Measurements from ENCODE around the gene C18orf32.
"Not testable (repeated sequence)": the region's sequence is repeated elsewhere in the genome, so short reads cannot be mapped to it uniquely, and the experiment has no call there.

C18orf32 gene

DNA sequence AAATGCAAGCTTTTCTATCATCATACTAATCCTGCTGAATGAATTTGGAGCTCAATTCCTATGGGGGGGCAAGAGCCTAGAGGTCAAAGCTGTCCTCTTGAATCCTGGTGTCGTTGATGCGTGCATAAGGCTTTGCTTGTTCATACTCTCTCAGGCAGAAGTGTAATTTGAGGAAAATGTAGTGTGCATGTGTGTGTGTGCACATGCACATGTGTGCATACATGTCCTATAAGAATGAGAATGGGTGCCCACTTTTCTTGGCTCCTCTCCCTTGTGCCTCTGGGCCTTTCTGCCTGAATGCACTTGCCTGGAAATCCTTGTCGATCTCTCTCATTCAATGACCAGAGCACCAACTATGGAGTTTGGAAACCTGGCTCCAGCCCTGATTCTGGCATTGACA, 28.5 kb upstream of the C18orf32 start:
- no peak overlapping the region for H3K4me3 ChIP-seq (replicated peaks in 1 of 2; ENCODE audit: low read depth in 2 of 2, low read length in 2 of 2)
- no peak for DNase-seq (ENCODE audit: low read depth in 2 of 2)
- TF ChIP-seq, protein P1, sequence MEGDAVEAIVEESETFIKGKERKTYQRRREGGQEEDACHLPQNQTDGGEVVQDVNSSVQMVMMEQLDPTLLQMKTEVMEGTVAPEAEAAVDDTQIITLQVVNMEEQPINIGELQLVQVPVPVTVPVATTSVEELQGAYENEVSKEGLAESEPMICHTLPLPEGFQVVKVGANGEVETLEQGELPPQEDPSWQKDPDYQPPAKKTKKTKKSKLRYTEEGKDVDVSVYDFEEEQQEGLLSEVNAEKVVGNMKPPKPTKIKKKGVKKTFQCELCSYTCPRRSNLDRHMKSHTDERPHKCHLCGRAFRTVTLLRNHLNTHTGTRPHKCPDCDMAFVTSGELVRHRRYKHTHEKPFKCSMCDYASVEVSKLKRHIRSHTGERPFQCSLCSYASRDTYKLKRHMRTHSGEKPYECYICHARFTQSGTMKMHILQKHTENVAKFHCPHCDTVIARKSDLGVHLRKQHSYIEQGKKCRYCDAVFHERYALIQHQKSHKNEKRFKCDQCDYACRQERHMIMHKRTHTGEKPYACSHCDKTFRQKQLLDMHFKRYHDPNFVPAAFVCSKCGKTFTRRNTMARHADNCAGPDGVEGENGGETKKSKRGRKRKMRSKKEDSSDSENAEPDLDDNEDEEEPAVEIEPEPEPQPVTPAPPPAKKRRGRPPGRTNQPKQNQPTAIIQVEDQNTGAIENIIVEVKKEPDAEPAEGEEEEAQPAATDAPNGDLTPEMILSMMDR (IDR thresholded peaks at IDR 0.05; ENCODE audit: low read depth, low read length), result no peak

DNA sequence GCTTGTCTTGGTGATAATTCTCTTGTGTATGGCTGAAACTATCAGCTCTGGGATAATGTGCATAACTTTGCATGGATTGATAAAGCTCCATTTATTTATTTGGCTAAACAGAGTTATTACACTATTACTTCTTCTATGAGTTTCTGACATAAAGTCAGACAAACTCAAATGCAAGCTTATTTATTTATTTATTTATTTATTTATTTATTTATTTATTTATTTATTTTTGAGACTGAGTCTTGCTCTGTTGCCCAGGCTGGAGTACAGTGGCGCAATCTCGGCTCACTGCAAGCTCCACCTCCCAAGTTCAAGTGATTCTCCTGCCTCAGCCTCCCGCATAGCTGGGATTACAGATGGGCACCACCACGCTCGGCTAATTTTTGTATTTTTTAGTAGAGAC, 28.0 kb upstream of the C18orf32 start:
- H3K4me3 ChIP-seq (replicated peaks in 1 of 2; ENCODE audit: low read depth in 2 of 2, low read length in 2 of 2); DNase-seq (ENCODE audit: low read depth in 2 of 2): not testable (repeated sequence)

DNA sequence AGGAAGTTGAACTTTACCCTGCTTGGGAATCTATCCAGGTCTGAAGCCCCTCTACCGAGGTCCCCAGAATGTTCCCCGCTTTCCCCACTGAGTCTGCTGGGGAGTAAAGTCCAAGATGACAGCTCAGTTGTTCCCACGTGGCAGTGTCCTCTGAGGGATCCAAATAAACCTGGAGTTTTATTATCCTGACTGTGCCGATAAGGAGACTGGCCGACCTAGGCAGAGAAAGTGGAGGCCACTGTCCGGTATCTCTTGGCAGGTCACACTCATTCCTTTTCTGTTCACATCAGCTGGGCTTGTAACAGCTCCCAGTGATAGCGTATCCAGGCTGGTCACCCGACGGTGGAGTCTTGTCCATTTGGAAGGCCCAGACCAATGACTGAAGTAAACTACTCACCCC, 27.5 kb upstream of the C18orf32 start:
- TF ChIP-seq, protein P1 (IDR thresholded peaks at IDR 0.05; ENCODE audit: low read depth, low read length), result no peak
- DNase-seq (ENCODE audit: low read depth in 2 of 2), result no peak
- no peak overlapping the region for H3K4me3 ChIP-seq (replicated peaks in 1 of 2; ENCODE audit: low read depth in 2 of 2, low read length in 2 of 2)

DNA sequence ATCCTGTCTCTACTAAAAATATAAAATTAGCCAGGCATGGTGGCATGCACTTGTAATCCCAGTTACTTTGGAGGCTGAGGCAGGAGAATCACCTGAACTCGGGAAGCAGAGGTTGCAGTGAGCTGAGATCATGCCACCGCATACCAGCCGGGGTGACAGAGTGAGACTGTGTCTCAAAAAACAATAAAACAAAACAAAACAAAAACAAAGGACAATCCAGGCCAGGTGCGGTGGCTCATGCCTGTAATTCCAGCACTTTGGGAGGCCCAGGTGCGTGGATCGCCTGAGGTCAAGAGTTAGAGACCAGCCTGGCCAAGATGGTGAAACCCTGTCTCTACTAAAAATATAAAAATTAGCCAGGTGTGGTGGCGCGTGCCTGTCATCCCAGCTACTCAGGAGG, 25.8 kb upstream of the C18orf32 start:
- H3K4me3 ChIP-seq (replicated peaks in 1 of 2; ENCODE audit: low read depth in 2 of 2, low read length in 2 of 2), result not testable (repeated sequence)

DNA sequence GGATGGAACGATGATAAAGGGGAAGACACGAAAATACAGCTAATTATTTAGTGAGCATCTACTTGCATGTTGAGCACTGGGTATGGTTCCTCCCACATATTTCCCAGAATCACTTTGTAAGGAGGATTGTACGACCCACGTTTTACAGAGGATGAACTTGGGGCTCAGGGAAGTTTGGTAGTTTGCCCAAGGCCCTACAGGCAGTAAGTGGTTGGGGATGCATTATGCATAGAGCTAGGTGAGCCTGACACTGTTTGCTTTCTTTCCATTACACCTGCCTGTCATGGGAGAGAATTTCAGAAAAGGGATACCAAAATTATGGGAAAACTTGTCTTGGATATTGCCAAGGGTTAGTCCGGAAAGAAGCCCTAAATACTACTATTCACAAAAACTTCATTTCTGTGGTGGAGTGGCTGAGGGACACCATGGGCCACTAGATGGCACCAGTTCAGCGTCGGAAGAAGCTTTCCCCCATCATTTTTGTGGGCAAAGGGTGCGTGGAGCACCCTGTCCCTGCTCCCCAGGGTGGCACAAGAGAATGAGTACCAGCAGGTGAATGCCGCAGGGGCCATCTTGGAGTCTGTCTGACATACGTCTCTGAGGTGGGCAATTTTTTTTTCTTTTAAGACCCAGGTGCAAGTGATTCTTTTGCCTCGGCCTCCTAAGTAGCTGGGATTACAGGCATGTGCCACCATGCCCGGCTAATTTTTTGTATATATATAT, 23.5 kb upstream of the C18orf32 start:
- DNase-seq (ENCODE audit: low read depth in 2 of 2), result peak; percentile 67 to 68
- TF ChIP-seq, protein P1 (IDR thresholded peaks at IDR 0.05; ENCODE audit: low read depth, low read length), result peak; percentile 90
- H3K4me3 ChIP-seq (replicated peaks in 1 of 2; ENCODE audit: low read depth in 2 of 2, low read length in 2 of 2), result no peak overlapping the region

More for the DNA sequence above, 25.8 kb upstream of the C18orf32 start:
- DNase-seq (ENCODE audit: low read depth in 2 of 2), result not testable (repeated sequence)

DNA sequence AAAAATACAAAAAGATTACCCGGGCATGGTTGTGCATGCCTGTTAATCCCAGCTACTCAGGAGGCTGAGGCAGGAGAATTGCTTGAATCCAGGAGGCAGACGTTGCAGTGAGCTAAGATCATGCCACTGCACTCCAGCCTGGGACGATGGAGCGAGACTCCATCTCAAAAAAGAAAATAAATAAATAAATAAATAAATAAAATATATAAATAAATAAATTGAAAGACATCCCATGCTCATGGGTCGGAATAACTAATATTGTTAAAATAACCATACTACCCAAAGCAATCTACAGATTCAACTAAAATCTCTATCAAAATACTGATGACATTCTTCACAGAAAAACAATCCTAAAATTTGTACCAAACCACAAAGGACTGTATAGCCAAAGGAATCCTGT, 19.4 kb upstream of the C18orf32 start:
- H3K4me3 ChIP-seq (replicated peaks in 1 of 2; ENCODE audit: low read depth in 2 of 2, low read length in 2 of 2); DNase-seq (ENCODE audit: low read depth in 2 of 2): not testable (repeated sequence)

DNA sequence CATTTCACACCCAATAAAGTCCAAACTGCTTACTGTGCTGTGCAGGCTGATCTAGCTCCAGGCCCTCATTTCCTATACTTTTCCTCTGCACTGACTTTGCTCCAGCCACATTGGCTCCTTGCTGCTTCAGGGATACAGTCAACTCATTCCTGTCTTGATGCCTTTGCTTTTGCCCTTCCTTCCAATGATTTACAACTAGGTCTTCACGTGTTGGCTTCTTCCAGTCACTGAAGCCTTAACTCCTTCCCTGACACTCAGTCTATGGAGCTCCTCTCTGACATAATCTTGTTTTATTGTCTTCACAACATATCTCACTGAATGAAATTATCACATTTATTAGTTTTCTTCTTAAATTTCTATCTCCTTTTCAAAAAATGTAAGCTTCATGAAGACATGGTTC, 16.9 kb upstream of the C18orf32 start:
- no peak for DNase-seq (ENCODE audit: low read depth in 2 of 2)
- H3K4me3 ChIP-seq (replicated peaks in 1 of 2; ENCODE audit: low read depth in 2 of 2, low read length in 2 of 2), result no peak overlapping the region
- TF ChIP-seq, protein P1 (IDR thresholded peaks at IDR 0.05; ENCODE audit: low read depth, low read length), result no peak

DNA sequence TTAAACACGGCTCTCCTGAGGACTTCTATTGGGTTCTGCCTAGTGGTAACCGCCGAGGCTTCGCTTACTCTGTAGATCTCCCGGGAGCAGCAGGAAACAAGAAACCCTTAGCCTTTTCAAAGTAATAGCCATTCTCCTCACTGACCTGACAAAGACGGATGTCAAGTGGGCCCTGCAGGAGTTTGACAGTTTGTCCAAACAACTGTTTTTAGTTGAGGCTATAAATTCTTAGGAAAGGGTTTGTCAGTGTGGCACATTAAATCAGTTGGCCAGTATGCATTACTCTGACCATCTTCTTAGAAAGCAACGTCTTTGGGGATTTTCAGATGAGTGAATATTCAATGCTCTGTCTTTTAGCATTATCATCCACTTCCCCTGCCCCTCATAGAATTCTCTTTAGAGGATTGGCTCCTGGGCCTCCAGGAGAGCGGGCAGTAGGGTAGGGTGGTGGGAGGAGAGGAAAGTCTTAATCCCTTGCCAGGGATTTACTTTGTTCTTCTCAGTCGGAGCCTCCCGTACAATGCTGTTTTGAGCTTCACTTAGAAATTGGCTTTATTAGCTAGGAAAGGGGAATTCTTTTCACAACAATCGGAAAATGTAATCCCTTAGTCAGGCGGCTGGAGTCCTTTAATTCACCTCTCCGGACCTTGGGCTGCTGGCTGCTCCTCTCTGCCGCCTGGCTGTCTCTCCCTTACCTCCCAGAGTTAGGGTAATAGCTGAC, 13.3 kb upstream of the C18orf32 start:
- TF ChIP-seq, protein P1 (IDR thresholded peaks at IDR 0.05; ENCODE audit: low read depth, low read length), result no peak
- no peak overlapping the region for H3K4me3 ChIP-seq (replicated peaks in 1 of 2; ENCODE audit: low read depth in 2 of 2, low read length in 2 of 2)
- no peak for DNase-seq (ENCODE audit: low read depth in 2 of 2)

Data from cardiac fibroblast (primary cell).